AG04449 (cell line): ENCODE data around the gene MAN1A2.

Source experiments
- CTCF ChIA-PET: fragments of 350-600 bp; formaldehyde crosslinking; extraction: SDS; loops from one replicate; lab custom pipeline; 2021; ENCODE audit warnings: antibody characterized with exemption; lab: Yijun Ruan, JAX
- POLR2A ChIA-PET: fragments of 400-600, 350-600 bp; formaldehyde crosslinking; extraction: SDS; loops from one replicate; lab custom pipeline; 2020; ENCODE audit warnings: antibody characterized with exemption, inconsistent platforms; lab: Yijun Ruan, JAX
- DNase-seq: peaks from one replicate; pipeline ENCODE4 v3.0.0-alpha.2; 2010; ENCODE audit warnings: low read depth, low spot score
- H3K4me3 ChIP-seq: 2 replicates; pipeline ENCODE4 v1.5.1; 2011; ENCODE audit warnings: low read depth, mild to moderate bottlenecking, control low read depth, low read length
- TF ChIP-seq, protein P1 (sequence below): IDR thresholded peaks from one replicate; pipeline ENCODE4 v1.5.1; 2011; ENCODE audit warnings: mild to moderate bottlenecking, moderate library complexity, low read length, control low read depth, inconsistent platforms; ENCODE audit not compliant: insufficient read depth; ENCODE audit errors: missing control alignments

MAN1A2 gene

DNA sequence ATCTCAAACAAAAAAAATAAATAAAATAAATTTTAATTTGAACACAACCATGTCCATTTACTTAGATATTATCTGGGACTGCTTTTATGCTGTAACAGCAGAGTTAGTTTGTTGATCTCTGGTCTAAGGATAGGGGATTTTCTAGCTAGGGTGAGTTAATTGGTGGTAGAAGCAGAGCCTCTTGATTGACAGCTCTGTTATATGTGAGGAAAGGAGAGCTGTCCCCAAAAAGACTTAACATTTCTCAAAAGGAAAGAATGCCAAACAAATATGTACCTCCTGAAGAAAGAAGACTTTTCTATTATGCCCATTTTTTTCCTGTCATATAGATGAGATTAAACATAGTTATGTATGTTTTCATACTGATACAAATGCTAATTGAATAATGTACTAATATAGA, 37.8 kb downstream of the MAN1A2 start:
- CTCF ChIA-PET, result no interaction called here
- no peak overlapping the region for H3K4me3 ChIP-seq
- POLR2A ChIA-PET, result no interaction called here
- DNase-seq, result no peak
- TF ChIP-seq, protein P1, sequence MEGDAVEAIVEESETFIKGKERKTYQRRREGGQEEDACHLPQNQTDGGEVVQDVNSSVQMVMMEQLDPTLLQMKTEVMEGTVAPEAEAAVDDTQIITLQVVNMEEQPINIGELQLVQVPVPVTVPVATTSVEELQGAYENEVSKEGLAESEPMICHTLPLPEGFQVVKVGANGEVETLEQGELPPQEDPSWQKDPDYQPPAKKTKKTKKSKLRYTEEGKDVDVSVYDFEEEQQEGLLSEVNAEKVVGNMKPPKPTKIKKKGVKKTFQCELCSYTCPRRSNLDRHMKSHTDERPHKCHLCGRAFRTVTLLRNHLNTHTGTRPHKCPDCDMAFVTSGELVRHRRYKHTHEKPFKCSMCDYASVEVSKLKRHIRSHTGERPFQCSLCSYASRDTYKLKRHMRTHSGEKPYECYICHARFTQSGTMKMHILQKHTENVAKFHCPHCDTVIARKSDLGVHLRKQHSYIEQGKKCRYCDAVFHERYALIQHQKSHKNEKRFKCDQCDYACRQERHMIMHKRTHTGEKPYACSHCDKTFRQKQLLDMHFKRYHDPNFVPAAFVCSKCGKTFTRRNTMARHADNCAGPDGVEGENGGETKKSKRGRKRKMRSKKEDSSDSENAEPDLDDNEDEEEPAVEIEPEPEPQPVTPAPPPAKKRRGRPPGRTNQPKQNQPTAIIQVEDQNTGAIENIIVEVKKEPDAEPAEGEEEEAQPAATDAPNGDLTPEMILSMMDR, result no peak

DNA sequence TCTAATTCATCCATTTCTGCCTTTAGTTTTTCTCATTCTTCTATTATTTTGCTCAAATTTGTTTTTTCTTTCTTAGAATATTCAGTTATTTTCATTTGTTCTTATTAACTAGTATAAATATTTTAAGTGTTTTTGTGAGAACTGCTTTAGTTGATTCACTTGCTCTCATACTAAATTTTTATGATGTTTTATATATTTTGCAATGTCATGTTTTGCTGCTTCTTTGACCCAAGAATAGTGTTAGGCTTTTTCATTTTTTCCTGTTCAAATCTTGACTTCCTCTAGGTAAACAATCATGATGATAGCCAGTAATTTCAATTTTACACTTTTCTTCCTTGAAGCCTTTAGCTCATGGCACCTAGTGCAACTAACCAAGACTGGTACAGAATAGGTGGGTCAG, 45.2 kb downstream of the MAN1A2 start:
- no peak overlapping the region for H3K4me3 ChIP-seq
- DNase-seq, result no peak
- ChIA-PET CTCF (no interaction called here), POLR2A (no interaction called here)
- TF ChIP-seq, protein P1, result no peak

DNA sequence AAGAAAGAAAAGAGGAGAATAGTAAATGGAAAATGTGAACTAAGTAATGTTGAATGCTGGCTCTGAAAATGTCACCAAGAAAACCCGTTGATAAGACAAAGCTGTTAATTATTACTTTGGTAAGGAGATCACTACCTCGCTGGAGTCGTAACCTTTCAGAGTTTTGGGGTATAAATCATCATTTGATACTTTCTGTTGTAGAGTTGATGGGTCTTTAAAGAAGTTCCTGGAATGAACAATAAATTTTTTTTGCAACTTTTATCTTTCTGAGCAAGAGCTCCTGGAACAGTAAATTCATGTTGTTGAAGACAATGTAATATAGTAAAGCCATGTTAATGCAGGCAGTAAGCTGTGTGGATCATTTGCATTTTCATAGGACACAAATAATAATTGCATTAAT, 46.2 kb downstream of the MAN1A2 start:
- CTCF ChIA-PET, result interaction anchor here (0.6 kb wide), 1 partner anchor 500 kb away, joined by 3 read pairs; no protein-coding TSS in a partner anchor

DNA sequence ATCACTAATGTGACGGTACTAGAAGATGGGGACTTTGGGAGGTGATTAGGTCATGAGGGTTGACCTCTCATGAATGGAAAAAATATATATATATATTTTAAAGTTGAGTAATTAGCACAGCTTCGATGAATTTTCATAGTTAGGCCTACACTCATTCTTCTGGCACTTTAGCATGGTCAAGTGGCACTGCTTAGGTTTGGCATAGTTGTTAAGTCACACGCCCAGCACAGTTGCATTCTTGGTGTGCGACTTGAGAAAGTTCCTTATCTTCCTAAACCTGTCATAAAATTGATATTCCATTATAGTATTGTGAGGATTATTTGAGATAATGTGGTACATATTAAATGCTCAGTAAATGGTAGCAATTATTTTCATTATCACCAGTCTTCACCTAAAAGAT, 47.7 kb downstream of the MAN1A2 start:
- POLR2A ChIA-PET, result no interaction called here
- no peak overlapping the region for H3K4me3 ChIP-seq
- CTCF ChIA-PET, result interaction anchor here (0.7 kb wide), 1 partner anchor 22 kb away, joined by 3 read pairs; no protein-coding TSS in a partner anchor
- no peak for DNase-seq
- TF ChIP-seq, protein P1, result no peak

More for the DNA sequence above, 46.2 kb downstream of the MAN1A2 start:
- TF ChIP-seq, protein P1, result no peak
- POLR2A ChIA-PET, result no interaction called here
- H3K4me3 ChIP-seq, result no peak overlapping the region
- no peak for DNase-seq

DNA sequence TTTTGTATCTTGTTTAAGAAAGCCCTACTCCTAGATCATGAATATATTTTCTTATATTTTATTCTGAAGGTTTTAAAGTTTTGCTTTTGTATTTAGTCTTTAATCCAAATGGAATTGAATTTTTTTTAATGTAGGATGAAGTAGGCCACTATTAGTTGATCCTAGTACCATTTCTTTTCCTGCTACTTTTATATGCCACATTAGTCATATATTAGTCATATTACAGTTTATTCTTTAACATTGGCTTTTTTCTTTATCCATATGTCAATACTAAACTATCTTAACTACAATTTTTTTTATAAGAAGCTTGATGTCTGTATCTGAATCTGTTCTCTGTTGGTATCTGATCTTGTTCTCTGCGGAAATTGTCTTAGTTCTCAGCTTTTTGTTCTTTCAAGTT, 48.8 kb downstream of the MAN1A2 start:
- DNase-seq, result no peak
- ChIA-PET CTCF (no interaction called here), POLR2A (no interaction called here)
- no peak overlapping the region for H3K4me3 ChIP-seq
- TF ChIP-seq, protein P1, result no peak

DNA sequence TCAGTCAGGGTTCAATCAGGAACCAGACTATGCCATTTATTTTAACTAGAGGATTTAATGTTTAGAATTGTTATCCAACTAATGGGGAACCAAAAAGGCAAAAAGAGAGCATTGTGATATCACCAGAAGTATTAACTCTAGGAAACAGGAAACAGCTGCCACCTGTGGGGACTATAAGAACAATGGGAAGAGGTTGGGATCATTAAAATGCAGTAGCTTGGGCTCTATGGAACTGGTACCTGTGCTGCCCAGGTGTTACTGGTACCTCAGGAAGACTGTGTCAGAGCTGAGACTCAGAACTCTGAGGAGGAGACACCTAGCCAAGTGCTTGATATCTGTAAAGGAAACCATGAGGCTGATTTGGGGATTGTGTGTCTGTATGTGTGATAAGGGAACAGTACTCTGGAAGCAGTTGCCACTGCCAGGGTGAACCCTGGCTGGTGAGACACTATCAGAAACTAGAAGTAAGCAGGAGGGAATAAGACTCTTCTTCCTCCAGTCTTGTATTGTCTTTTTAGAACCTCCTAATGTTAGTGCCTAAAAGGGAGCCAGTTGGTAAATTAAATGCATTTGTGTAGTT, 49.4 kb downstream of the MAN1A2 start:
- no peak overlapping the region for H3K4me3 ChIP-seq
- ChIA-PET POLR2A (no interaction called here), CTCF (no interaction called here)
- TF ChIP-seq, protein P1, result no peak
- no peak for DNase-seq
